Brain pericyte (primary cell): ENCODE measurements around the gene AQP3.
"Not testable (repeated sequence)": the region's sequence is repeated elsewhere in the genome, so short reads cannot be mapped to it uniquely, and the experiment has no call there.

ENCODE experiments used
- DNase-seq: peaks from one replicate; pipeline ENCODE4 v3.0.0-alpha.2; 2012; ENCODE audit warnings: low read depth, low spot score

The AQP3 gene

GRCh38 chr9:33414889-33415500, 32.4 kb downstream of the AQP3 start:
- no peak for DNase-seq

GRCh38 chr9:33414268-33414667, 33.1 kb downstream of the AQP3 start:
- no peak for DNase-seq

- DNase-seq: no peak
These were observed 39.3 kb downstream of the AQP3 start for GRCh38 chr9:33408087-33408486.

- DNase-seq: no peak
These were observed 40.3 kb downstream of the AQP3 start for GRCh38 chr9:33407061-33407460.

- DNase-seq: no peak
These were observed 42.5 kb downstream of the AQP3 start for GRCh38 chr9:33404788-33405362.

GRCh38 chr9:33403941-33404787, 43.2 kb downstream of the AQP3 start:
- DNase-seq: no peak

GRCh38 chr9:33402371-33402770, 45.0 kb downstream of the AQP3 start, which contains the start of gene AQP7:
Gene AQP7 (minus strand): TSS chr9:33402568. CDS start chr9:33401262, 1,306 bp downstream.
- DNase-seq: not testable (repeated sequence)

GRCh38 chr9:33401809-33402208, 45.6 kb downstream of the AQP3 start:
- DNase-seq: not testable (repeated sequence)

- DNase-seq: not testable (repeated sequence)
These were observed 48.3 kb downstream of the AQP3 start for GRCh38 chr9:33399047-33399446.

- not testable (repeated sequence) for DNase-seq
These were observed 49.6 kb downstream of the AQP3 start for GRCh38 chr9:33397801-33398200.

GRCh38 chr9:33395159-33395879, 52.1 kb downstream of the AQP3 start:
- DNase-seq: not testable (repeated sequence)

GRCh38 chr9:33393986-33394385, 53.4 kb downstream of the AQP3 start:
- not testable (repeated sequence) for DNase-seq

GRCh38 chr9:33393581-33393980, 53.8 kb downstream of the AQP3 start:
- DNase-seq: no peak

GRCh38 chr9:33392591-33393021, 54.8 kb downstream of the AQP3 start:
- not testable (repeated sequence) for DNase-seq
